Osteoblast (primary cell): ENCODE measurements around the gene RNF13. TPM values are rescaled to one million over a fixed set of nuclear protein-coding genes. Genes with fewer than 3 reads are reported as not detected.

ENCODE experiments used
- DNase-seq: peaks from one replicate; pipeline ENCODE4 v3.0.0; 2011; ENCODE audit warnings: low spot score, mixed read lengths; ENCODE audit not compliant: insufficient read length; ENCODE audit errors: missing footprints
- H2AFZ ChIP-seq: 2 replicates; pipeline ENCODE4 v1.6.0; 2011; ENCODE audit warnings: mild to moderate bottlenecking, low read length
- H3K27ac ChIP-seq: 2 replicates; pipeline ENCODE4 v1.5.1; 2011; ENCODE audit warnings: mild to moderate bottlenecking, low read depth, low read length, moderate library complexity
- H3K27me3 ChIP-seq: 2 replicates; pipeline ENCODE4 v1.6.0; 2012; ENCODE audit warnings: mild to moderate bottlenecking, control low read depth, inconsistent platforms, low read length, moderate library complexity; ENCODE audit not compliant: insufficient read depth
- H3K36me3 ChIP-seq: 2 replicates; pipeline ENCODE4 v1.5.1; 2011; ENCODE audit warnings: mild to moderate bottlenecking, low read length, control low read depth, moderate library complexity; ENCODE audit not compliant: insufficient read depth
- H3K4me1 ChIP-seq: 2 replicates; pipeline ENCODE4 v1.5.1; 2011; ENCODE audit warnings: mild to moderate bottlenecking, low read length, control low read depth, moderate library complexity; ENCODE audit not compliant: insufficient read depth
- H3K4me2 ChIP-seq: 2 replicates; pipeline ENCODE4 v1.6.0; 2011; ENCODE audit warnings: mild to moderate bottlenecking, low read length; ENCODE audit not compliant: insufficient read depth
- H3K4me3 ChIP-seq: fragments of 200-600 bp; sonication (generic); 3 replicates; pipeline ENCODE4 v1.5.1; 2012; ENCODE audit warnings: mild to moderate bottlenecking, low read length, inconsistent platforms; ENCODE audit not compliant: insufficient read depth
- H3K79me2 ChIP-seq: 2 replicates; pipeline ENCODE4 v1.6.0; 2012; ENCODE audit warnings: mild to moderate bottlenecking, low read length, control low read depth, inconsistent platforms; ENCODE audit not compliant: insufficient read depth
- H3K9me3 ChIP-seq: 2 replicates; pipeline ENCODE4 v1.5.1; 2011; ENCODE audit warnings: low read depth, low read length, control low read depth
- H4K20me1 ChIP-seq: 2 replicates; pipeline ENCODE4 v1.6.0; 2012; ENCODE audit warnings: mild to moderate bottlenecking, low read length, control low read depth; ENCODE audit not compliant: insufficient read depth
- total RNA-seq: library from RNA; depleted of rRNA; stranded (reverse); fragments of >200 nt; gene quantifications from 2 replicates; pipeline ENCODE4 v1.2.3, GENCODE V29; 2012
- TF ChIP-seq, protein P1 (sequence below): IDR thresholded peaks from 2 replicates; pipeline ENCODE4 v1.5.1; 2011; ENCODE audit warnings: mild to moderate bottlenecking, low read depth, low read length, moderate library complexity; ENCODE audit errors: extremely low read depth

The RNF13 gene
- total RNA-seq, 1 donor = 86.1 TPM

DNA sequence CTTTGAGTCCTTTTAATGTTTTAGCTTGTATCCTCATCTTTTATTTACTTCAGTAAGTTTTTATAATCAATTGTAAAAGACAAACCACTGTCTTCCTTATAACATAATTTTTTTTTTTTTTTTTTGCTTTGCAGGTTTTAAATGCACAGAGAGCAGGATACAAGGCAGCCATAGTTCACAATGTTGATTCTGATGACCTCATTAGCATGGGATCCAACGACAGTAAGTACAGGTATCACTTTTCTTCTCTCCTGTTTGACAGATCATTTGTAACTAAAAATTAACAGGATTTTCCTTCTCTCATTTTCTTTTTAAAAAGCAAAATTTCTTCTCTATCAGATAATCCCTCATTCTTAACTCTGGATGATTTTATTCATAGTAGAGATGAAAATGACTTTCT is 82.3 kb downstream of the RNF13 start:
- TF ChIP-seq, protein P1, sequence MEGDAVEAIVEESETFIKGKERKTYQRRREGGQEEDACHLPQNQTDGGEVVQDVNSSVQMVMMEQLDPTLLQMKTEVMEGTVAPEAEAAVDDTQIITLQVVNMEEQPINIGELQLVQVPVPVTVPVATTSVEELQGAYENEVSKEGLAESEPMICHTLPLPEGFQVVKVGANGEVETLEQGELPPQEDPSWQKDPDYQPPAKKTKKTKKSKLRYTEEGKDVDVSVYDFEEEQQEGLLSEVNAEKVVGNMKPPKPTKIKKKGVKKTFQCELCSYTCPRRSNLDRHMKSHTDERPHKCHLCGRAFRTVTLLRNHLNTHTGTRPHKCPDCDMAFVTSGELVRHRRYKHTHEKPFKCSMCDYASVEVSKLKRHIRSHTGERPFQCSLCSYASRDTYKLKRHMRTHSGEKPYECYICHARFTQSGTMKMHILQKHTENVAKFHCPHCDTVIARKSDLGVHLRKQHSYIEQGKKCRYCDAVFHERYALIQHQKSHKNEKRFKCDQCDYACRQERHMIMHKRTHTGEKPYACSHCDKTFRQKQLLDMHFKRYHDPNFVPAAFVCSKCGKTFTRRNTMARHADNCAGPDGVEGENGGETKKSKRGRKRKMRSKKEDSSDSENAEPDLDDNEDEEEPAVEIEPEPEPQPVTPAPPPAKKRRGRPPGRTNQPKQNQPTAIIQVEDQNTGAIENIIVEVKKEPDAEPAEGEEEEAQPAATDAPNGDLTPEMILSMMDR = no peak
- no peaks in the 10 kb centered on the region for H3K9me3 ChIP-seq
- no peak overlapping the region for H3K27ac ChIP-seq
- no peak overlapping the region for H2AFZ ChIP-seq
- no peak overlapping the region for H3K4me3 ChIP-seq
- peaks cover 6% of the 10 kb centered on the region for H3K4me1 ChIP-seq
- H3K27me3 ChIP-seq = no peaks in the 10 kb centered on the region
- no peaks in the 10 kb centered on the region for H3K36me3 ChIP-seq
- no peaks in the 10 kb centered on the region for H4K20me1 ChIP-seq
- H3K79me2 ChIP-seq = no peaks in the 10 kb centered on the region
- no peak overlapping the region for H3K4me2 ChIP-seq
- DNase-seq = no peak

DNA sequence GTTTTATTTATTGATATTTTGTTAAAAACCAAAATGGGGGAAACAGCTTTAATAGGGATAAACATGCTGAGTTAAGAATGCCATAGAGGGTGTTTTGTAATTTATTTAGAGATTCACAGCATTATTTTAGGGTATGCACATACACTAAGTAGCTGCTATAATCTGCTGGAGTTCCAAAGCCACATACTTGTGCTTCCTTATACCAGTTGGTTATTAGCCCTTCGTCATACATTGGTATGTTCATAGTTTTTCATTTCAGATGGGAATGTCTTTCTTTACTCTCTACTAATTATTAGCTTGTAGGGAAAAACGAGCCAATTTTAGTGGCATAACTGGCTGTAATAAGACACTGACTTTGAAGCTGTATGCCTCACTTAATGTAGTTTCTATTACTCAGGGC is 82.8 kb downstream of the RNF13 start:
- TF ChIP-seq, protein P1 = no peak
- Histone ChIP-seq H3K4me1 (peaks cover 6% of the 10 kb centered on the region), H3K4me3 (no peak overlapping the region), H3K79me2 (no peaks in the 10 kb centered on the region), H3K36me3 (no peaks in the 10 kb centered on the region), H3K4me2 (no peak overlapping the region), H3K27ac (no peak overlapping the region), H2AFZ (no peak overlapping the region), H3K27me3 (no peaks in the 10 kb centered on the region), H3K9me3 (no peaks in the 10 kb centered on the region), H4K20me1 (no peaks in the 10 kb centered on the region)
- DNase-seq = no peak

DNA sequence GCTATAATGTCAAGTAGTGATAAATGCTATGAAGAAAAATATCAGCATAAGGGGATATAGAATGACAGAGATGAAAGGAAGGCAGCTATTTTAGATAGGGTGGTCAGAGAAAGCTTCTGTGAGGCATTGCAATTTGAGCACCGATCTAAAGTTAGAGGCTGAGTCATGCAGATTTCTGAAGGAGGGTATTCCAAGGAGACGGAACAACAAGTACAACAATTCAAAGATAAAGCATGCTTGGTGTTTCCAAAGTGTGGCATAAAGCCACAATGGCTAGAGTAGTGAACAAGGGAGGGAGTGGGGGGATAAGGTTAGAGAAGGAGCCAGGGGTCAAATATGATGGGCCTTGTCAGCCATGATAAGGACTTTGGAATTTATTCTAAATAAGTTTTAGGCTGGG is 85.8 kb downstream of the RNF13 start:
- H3K9me3 ChIP-seq = no peaks in the 10 kb centered on the region
- H2AFZ ChIP-seq = peak overlapping the region; percentile 25
- peak; percentile 27 for DNase-seq
- no peak overlapping the region for H3K4me3 ChIP-seq
- no peaks in the 10 kb centered on the region for H3K36me3 ChIP-seq
- no peaks in the 10 kb centered on the region for H3K79me2 ChIP-seq
- peak overlapping the region; percentile 4 for H3K4me2 ChIP-seq
- H3K4me1 ChIP-seq = peaks cover 6% of the 10 kb centered on the region
- TF ChIP-seq, protein P1 = no peak
- H4K20me1 ChIP-seq = no peaks in the 10 kb centered on the region
- H3K27ac ChIP-seq = peak overlapping the region; percentile 48
- no peaks in the 10 kb centered on the region for H3K27me3 ChIP-seq

DNA sequence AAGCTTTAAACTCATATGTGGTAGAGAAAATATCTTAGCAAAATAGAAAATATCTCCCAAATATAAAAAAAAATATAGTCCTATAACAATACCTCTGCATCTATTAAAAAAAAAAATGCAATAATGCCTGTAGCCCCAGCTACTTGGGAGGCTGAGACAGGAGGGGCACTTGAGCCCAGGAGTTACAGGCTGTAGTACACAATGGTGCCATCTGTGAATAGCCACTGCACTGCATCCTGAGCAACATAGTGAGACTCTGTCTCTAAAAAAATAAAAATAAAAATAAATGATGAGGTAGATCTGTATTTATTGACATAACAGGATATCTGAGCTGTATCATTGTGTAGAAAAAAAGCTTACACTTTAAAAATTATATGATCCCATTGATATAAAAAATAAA is 87.3 kb downstream of the RNF13 start:
- Histone ChIP-seq H3K27me3 (no peaks in the 10 kb centered on the region), H3K36me3 (no peaks in the 10 kb centered on the region), H3K9me3 (no peaks in the 10 kb centered on the region), H4K20me1 (no peaks in the 10 kb centered on the region), H3K4me3 (no peak overlapping the region), H3K4me2 (no peak overlapping the region), H2AFZ (no peak overlapping the region), H3K4me1 (peaks cover 6% of the 10 kb centered on the region), H3K27ac (no peak overlapping the region), H3K79me2 (no peaks in the 10 kb centered on the region)
- no peak for DNase-seq
- TF ChIP-seq, protein P1 = no peak
